HG03103 (cell line): ENCODE results near the gene LIMS4.
"Not testable (repeated sequence)": the region's sequence is repeated elsewhere in the genome, so short reads cannot be mapped to it uniquely, and the experiment has no call there.

Experiments
- ATAC-seq: cut with Tn5 transposase; IDR thresholded peaks from one replicate; pipeline ENCODE4 v1.9.1; 2021; ENCODE audit warnings: low read depth; ENCODE audit not compliant: unreplicated experiment

LIMS4 gene

GRCh38 chr2:110450951-110451350, 21.7 kb downstream of the LIMS4 start:
- not testable (repeated sequence) for ATAC-seq

- ATAC-seq, result not testable (repeated sequence)
Observed at GRCh38 chr2:110449127-110449947, 23.3 kb downstream of the LIMS4 start.

- not testable (repeated sequence) for ATAC-seq
Observed at GRCh38 chr2:110446644-110447043, 26.0 kb downstream of the LIMS4 start.

- ATAC-seq, result not testable (repeated sequence)
Observed at GRCh38 chr2:110443305-110444005, 29.2 kb downstream of the LIMS4 start.

- ATAC-seq, result not testable (repeated sequence)
Observed at GRCh38 chr2:110441905-110442304, 30.7 kb downstream of the LIMS4 start.

- not testable (repeated sequence) for ATAC-seq
Observed at GRCh38 chr2:110434565-110434964, 38.1 kb downstream of the LIMS4 start.

- ATAC-seq, result not testable (repeated sequence)
Observed at GRCh38 chr2:110425725-110426124, 46.9 kb downstream of the LIMS4 start.

- not testable (repeated sequence) for ATAC-seq
Observed at GRCh38 chr2:110424421-110424820, 48.2 kb downstream of the LIMS4 start.

GRCh38 chr2:110423574-110423962, 49.0 kb downstream of the LIMS4 start:
- ATAC-seq, result not testable (repeated sequence)

GRCh38 chr2:110422852-110423573, 49.6 kb downstream of the LIMS4 start:
- ATAC-seq, result not testable (repeated sequence)

GRCh38 chr2:110420641-110421354, 51.8 kb downstream of the LIMS4 start:
- ATAC-seq, result not testable (repeated sequence)

GRCh38 chr2:110407142-110407541, 65.5 kb downstream of the LIMS4 start:
- ATAC-seq, result not testable (repeated sequence)

- not testable (repeated sequence) for ATAC-seq
Observed at GRCh38 chr2:110404988-110405387, 67.6 kb downstream of the LIMS4 start.

- not testable (repeated sequence) for ATAC-seq
Observed at GRCh38 chr2:110404246-110404645, 68.4 kb downstream of the LIMS4 start.

GRCh38 chr2:110401001-110401618, 71.5 kb downstream of the LIMS4 start:
- not testable (repeated sequence) for ATAC-seq

- ATAC-seq, result not testable (repeated sequence)
Observed at GRCh38 chr2:110399378-110399777, 73.2 kb downstream of the LIMS4 start.

- not testable (repeated sequence) for ATAC-seq
Observed at GRCh38 chr2:110395990-110396389, 76.6 kb downstream of the LIMS4 start.
